K562 (cell line): ENCODE results near the gene E2F1. TPM values are rescaled to one million over a fixed set of nuclear protein-coding genes. Genes with fewer than 3 reads are reported as not detected.

Source experiments
- ATAC-seq: fragments of 200-7000 bp; cut with Tn5 transposase; 3 replicates; pipeline ENCODE4 v1.9.1; 2020; ENCODE audit warnings: moderate library complexity
- BruUV-seq: library from RNA; stranded (reverse); fragments of 400-500 nt; replicated peaks from 2 replicates; lab custom pipeline; 2021; lab: Mats Ljungman, UMichigan
- CTCF ChIA-PET: fragments of 300-600 bp; formaldehyde crosslinking; extraction: SDS; loops from one replicate; lab custom pipeline; 2021; ENCODE audit warnings: low intra/inter-chr PET ratio; lab: Yijun Ruan, JAX
- POLR2A ChIA-PET: fragments of 300-600, 350-650 bp; sonication (Branson Sonifier 250); formaldehyde crosslinking; extraction: SDS; loops from one replicate; lab custom pipeline; 2021; ENCODE audit warnings: antibody characterized with exemption, inconsistent platforms; lab: Yijun Ruan, JAX
- DNase-seq, 4 experiments: peaks; one replicate each; pipeline versions ENCODE4 v3.0.0 to v3.0.0-alpha.2; 2011 to 2018; ENCODE audit warnings: low spot score in 3 of 4, mixed read lengths in 3 of 4; ENCODE audit errors: extremely low read depth in 1 of 4
- FAIRE-seq: peaks from 2 replicates; lab custom pipeline; 2011; peaks lifted over from hg19 to GRCh38; lab: Jason Lieb, UNC
- H2AFZ ChIP-seq: 2 replicates; pipeline ENCODE4 v1.6.0; 2011; ENCODE audit warnings: low read depth, low read length, control low read depth, inconsistent platforms
- H3K27ac ChIP-seq: fragments of 200-600 bp; 3 replicates; pipeline ENCODE4 v1.8.0; 2011; ENCODE audit warnings: low read depth, mild to moderate bottlenecking, control low read depth, inconsistent platforms, low read length, moderate library complexity, mixed read lengths; ENCODE audit errors: extremely low read depth
- H3K27me3 ChIP-seq, 2 experiments: fragments of 300-600 bp in 1 of 2; 2 replicates in 1 of 2; 3 replicates in 1 of 2; pipeline versions ENCODE4 v1.6.0 to v1.8.0; 2011; ENCODE audit warnings: inconsistent platforms in 2 of 2, low read length in 2 of 2, mild to moderate bottlenecking in 1 of 2, mixed read lengths in 1 of 2, moderate library complexity in 1 of 2; ENCODE audit not compliant: control insufficient read depth in 2 of 2, insufficient read depth in 2 of 2
- H3K36me3 ChIP-seq: fragments of 300-600 bp; 3 replicates; pipeline ENCODE4 v1.8.0; 2011; ENCODE audit warnings: mild to moderate bottlenecking, low read length, inconsistent platforms; ENCODE audit not compliant: control insufficient read depth, insufficient read depth
- H3K4me1 ChIP-seq, 2 experiments: fragments of 200-600 bp in 1 of 2; replicated peaks in 1 of 2; 2 replicates in 1 of 2; 3 replicates in 1 of 2; pipeline versions ENCODE4 v1.5.1 to v1.8.0; 2011; ENCODE audit warnings: inconsistent platforms in 2 of 2, low read length in 2 of 2, mild to moderate bottlenecking in 1 of 2, mixed read lengths in 1 of 2, moderate library complexity in 1 of 2; ENCODE audit not compliant: control insufficient read depth in 2 of 2, insufficient read depth in 2 of 2
- H3K4me2 ChIP-seq: 2 replicates; pipeline ENCODE4 v1.6.1; 2011; ENCODE audit warnings: low read length, control low read depth, inconsistent platforms, mixed read lengths; ENCODE audit not compliant: insufficient read depth
- H3K4me3 ChIP-seq: fragments of 200-600 bp; sonication (generic), shearing (Covaris generic); 2 replicates; pipeline ENCODE4 v1.5.1; 2016; ENCODE audit warnings: control low read depth, inconsistent platforms
- H3K79me2 ChIP-seq: fragments of 200-600 bp; 3 replicates; pipeline ENCODE4 v1.8.0; 2011; ENCODE audit warnings: low read length, inconsistent platforms; ENCODE audit not compliant: control insufficient read depth, insufficient read depth
- H3K9ac ChIP-seq, 2 experiments: 2 replicates each; pipeline versions ENCODE4 v1.6.0 to v1.6.1; 2011; ENCODE audit warnings: low read depth in 2 of 2, low read length in 2 of 2, control low read depth in 1 of 2, inconsistent platforms in 1 of 2, mild to moderate bottlenecking in 1 of 2, mixed read lengths in 1 of 2; ENCODE audit not compliant: insufficient read depth in 1 of 2
- H3K9me1 ChIP-seq: one replicate; pipeline ENCODE4 v1.6.0; 2011; ENCODE audit warnings: inconsistent platforms, mild to moderate bottlenecking, low read length, moderate library complexity; ENCODE audit not compliant: control insufficient read depth, insufficient read depth
- H3K9me3 ChIP-seq: replicated peaks from 2 replicates; pipeline ENCODE4 v1.5.1; 2011; ENCODE audit warnings: low read depth, low read length, inconsistent platforms; ENCODE audit not compliant: control insufficient read depth, insufficient read depth
- H4K20me1 ChIP-seq: replicated peaks from 2 replicates; pipeline ENCODE4 v1.6.1; 2011; ENCODE audit warnings: low read length, inconsistent platforms, mixed read lengths; ENCODE audit not compliant: control insufficient read depth, insufficient read depth
- ATF1 ChIP-seq, 2 experiments: fragments of 450-650 bp in 1 of 2; IDR thresholded peaks; 2 replicates each; pipeline ENCODE4 v1.6.1; 2016; ENCODE audit warnings: missing compliant biosample characterization in 1 of 2, missing genetic modification characterization in 1 of 2
- CCNT2 ChIP-seq: IDR thresholded peaks from 2 replicates; pipeline ENCODE4 v1.6.1; 2011; ENCODE audit warnings: borderline replicate concordance, low read depth, mild to moderate bottlenecking, moderate library complexity, mixed read lengths, low read length; ENCODE audit not compliant: insufficient read length; ENCODE audit errors: extremely low read depth
- CEBPG ChIP-seq, 3 experiments: fragments of 200-800 bp in 1 of 3; sonication (Bioruptor generic) in 1 of 3; sonication (generic) in 1 of 3; formaldehyde crosslinking in 1 of 3; IDR thresholded peaks in 2 of 3; conservative IDR thresholded peaks in 1 of 3; 2 replicates each; pipeline versions ENCODE4 v1.6.1 to v1.8.0; 2016 to 2022; ENCODE audit warnings: missing compliant biosample characterization in 2 of 3, missing genetic modification characterization in 2 of 3, mild to moderate bottlenecking in 1 of 3, missing genetic modification reagents in 1 of 3
- E2F8 ChIP-seq: fragments of 450-650 bp; IDR thresholded peaks from 2 replicates; pipeline ENCODE4 v1.7.1; 2018; ENCODE audit warnings: mild to moderate bottlenecking, low read depth; ENCODE audit not compliant: partially characterized antibody
- ETV1 ChIP-seq: fragments of 450-650 bp; conservative IDR thresholded peaks from 2 replicates; pipeline ENCODE4 v1.6.1; 2016; ENCODE audit warnings: missing genetic modification characterization, control low read depth, low read depth, missing compliant biosample characterization
- KLF16 ChIP-seq: IDR thresholded peaks from 2 replicates; pipeline ENCODE4 v1.6.1; 2016; ENCODE audit warnings: antibody characterized with exemption
- MEF2D ChIP-seq: conservative IDR thresholded peaks from 2 replicates; pipeline ENCODE4 v1.6.1; 2016; ENCODE audit warnings: low read depth, missing genetic modification characterization, missing compliant biosample characterization
- PYGO2 ChIP-seq: fragments of 450-650 bp; IDR thresholded peaks from 2 replicates; pipeline ENCODE4 v1.6.1; 2016; ENCODE audit warnings: mild to moderate bottlenecking, missing genetic modification characterization, moderate library complexity, missing compliant biosample characterization
- TEAD1 ChIP-seq, 2 experiments: fragments of 450-650 bp in 1 of 2; sonication (generic) in 1 of 2; formaldehyde crosslinking; IDR thresholded peaks; 2 replicates each; pipeline versions ENCODE4 v1.4.0 to v1.8.0; 2020 to 2022; ENCODE audit warnings: mild to moderate bottlenecking in 2 of 2, missing genetic modification reagents in 1 of 2
- WGBS: fragments of 100-300 bp; shearing (Covaris generic); methylation state at CpG from one replicate; pipeline ENCODE4 v1.1.6; 2016; ENCODE audit warnings: low coverage, mixed read lengths; ENCODE audit not compliant: insufficient coverage; ENCODE audit errors: missing lambda C conversion rate; 5-methylcytosine and 5-hydroxymethylcytosine counted together
- in situ Hi-C: fragments of 300-500 bp; cut with MboI; formaldehyde crosslinking; loops from 4 replicates; pipeline ENCODE4 v1.15.0; 2018; ENCODE audit warnings: inconsistent platforms, mixed read lengths
- intact Hi-C: fragments of 100-400 bp; cut with micrococcal nuclease; formaldehyde crosslinking; loops from 2 replicates; pipeline ENCODE4 v1.14.2; 2022
- polyA plus RNA-seq, 8 experiments: library from polyadenylated mRNA; depleted of rRNA in 4 of 8; stranded (reverse) in 5 of 8; unstranded in 3 of 8; fragments of >200 nt; fragmentation: Nextera tagmentation in 2 of 8; fragmentation: Illumina TruSeq in 1 of 8; extraction: Ambion mirVana in 2 of 8; extraction: Trizol in 1 of 8; gene quantifications; 2 replicates each; pipeline versions ENCODE4 v1.2.1 to v1.2.3, GENCODE V29; 2011 to 2014; ENCODE audit warnings: inconsistent platforms in 1 of 8, missing spikeins in 1 of 8
- total RNA-seq, 7 experiments: library from RNA; depleted of rRNA in 6 of 7; stranded (reverse); fragments of >200 nt in 6 of 7; fragmentation: Illumina TruSeq in 2 of 7; extraction: Trizol in 2 of 7; gene quantifications; 2 replicates each; pipeline versions ENCODE4 v1.2.1 to v1.2.3, GENCODE V29; 2011 to 2021; ENCODE audit warnings: low replicate concordance in 1 of 7

E2F1 gene
- total and polyA plus RNA-seq, 9 of the 15 experiments (the other 6 are each of a cell fraction or from before 2014, with no cell fraction given), result 0.14 to 30.6 (median 13.1) TPM

- no peaks in the 10 kb centered on the region for H3K9me3 ChIP-seq
- BruUV-seq, result no TSS peak
- H3K36me3 ChIP-seq, result peaks cover 25% of the 10 kb centered on the region
- no peak overlapping the region for H3K9ac ChIP-seq
- ChIA-PET POLR2A (interaction anchor here (0.6 kb wide), 1 partner anchor 338 kb away, joined by 3 read pairs; no protein-coding TSS in a partner anchor), CTCF (no interaction called here)
- 94% methylated on average over 3 of the region's 3 CpGs for WGBS
- no peaks in the 10 kb centered on the region for H3K27me3 ChIP-seq
- H3K79me2 ChIP-seq, result no peaks in the 10 kb centered on the region
- ATAC-seq (no peak), FAIRE-seq (no peak), DNase-seq (no peak)
- H4K20me1 ChIP-seq, result no peaks in the 10 kb centered on the region
- peaks cover 3% of the 10 kb centered on the region for H3K9me1 ChIP-seq
- in situ Hi-C loops, result no loop called here
- H3K4me3 ChIP-seq, result no peak overlapping the region
- peaks cover under 1 to 5% of the 10 kb centered on the region in 2 experiments; a peak in 3 of 5 replicates for H3K4me1 ChIP-seq
- H3K27ac ChIP-seq, result no peak overlapping the region
- intact Hi-C loops, result no loop called here
- H3K4me2 ChIP-seq, result no peak overlapping the region
- no peak overlapping the region for H2AFZ ChIP-seq
- no peak for TF ChIP-seq KLF16
- no peak for TF ChIP-seq CEBPG (CRISPR knock-in tag; IDR thresholded peaks at IDR 0.05)
- no peak for TF ChIP-seq CEBPG (tag; conservative IDR thresholded peaks at IDR 0.05 in 1 of 2, IDR thresholded peaks at IDR 0.05 in 1 of 2)
- no peak for TF ChIP-seq E2F8
- no peak for TF ChIP-seq CCNT2
- TF ChIP-seq TEAD1 (CRISPR knock-in tag; IDR thresholded peaks at IDR 0.05), result no peak
- no peak for TF ChIP-seq ETV1 (tag)
- TF ChIP-seq PYGO2 (tag), result no peak
- TF ChIP-seq MEF2D (tag), result no peak
- TF ChIP-seq ATF1 (CRISPR knock-in tag; IDR thresholded peaks at IDR 0.05), result no peak
- TF ChIP-seq ATF1 (tag; IDR thresholded peaks at IDR 0.05), result no peak
Measured at GRCh38 chr20:33635341-33635740, 50.8 kb downstream of the E2F1 start.
